ENCODE data around the gene IDH2. TPM values are rescaled to one million over a fixed set of nuclear protein-coding genes. Genes with fewer than 3 reads are reported as not detected.

IDH2 gene
- total RNA-seq, 2 donors from 2014 or later, result 24.5 to 46.6 TPM

GRCh38 chr15:90097475-90097874 is 4.8 kb downstream of the IDH2 start:
- Histone ChIP-seq H3K9me3 (no peaks in the 10 kb centered on the region), H3K27ac (peak overlapping the region; percentile 17 to 58), H3K4me1 (ENCODE audit: control insufficient read depth in 1 of 2, low read depth in 2 of 2) (peaks cover 24 to 59% of the 10 kb centered on the region in 2 donors), H3K4me3 (peak overlapping the region; percentile 1), H3K36me3 (no peaks in the 10 kb centered on the region), H3K27me3 (replicated peaks; ENCODE audit: insufficient read depth) (no peaks in the 10 kb centered on the region)
- no peak for TF ChIP-seq CTCF (IDR thresholded peaks at IDR 0.05)
- ATAC-seq (ENCODE audit: insufficient number of reproducible peaks, low FRiP score, low read depth), result no peak
- no peak for DNase-seq (ENCODE audit: low spot score)

- Histone ChIP-seq H3K27ac (no peak overlapping the region), H3K9me3 (no peaks in the 10 kb centered on the region), H3K36me3 (no peaks in the 10 kb centered on the region), H3K4me3 (no peak overlapping the region), H3K27me3 (replicated peaks; ENCODE audit: insufficient read depth) (no peaks in the 10 kb centered on the region), H3K4me1 (ENCODE audit: control insufficient read depth in 1 of 2, low read depth in 2 of 2) (peaks cover 16 to 47% of the 10 kb centered on the region in 2 donors)
- TF ChIP-seq CTCF (IDR thresholded peaks at IDR 0.05), result no peak
- ATAC-seq (ENCODE audit: insufficient number of reproducible peaks, low FRiP score, low read depth), result no peak
- DNase-seq (ENCODE audit: low spot score), result no peak
Measured at GRCh38 chr15:90095521-90095959, 6.7 kb downstream of the IDH2 start.

- no peaks in the 10 kb centered on the region for H3K9me3 ChIP-seq
- H3K4me1 ChIP-seq (ENCODE audit: control insufficient read depth in 1 of 2, low read depth in 2 of 2), result peaks cover 0 to 12% of the 10 kb centered on the region in 2 donors
- H3K27ac ChIP-seq, result no peak overlapping the region
- no peaks in the 10 kb centered on the region for H3K27me3 ChIP-seq (replicated peaks; ENCODE audit: insufficient read depth)
- no peak for DNase-seq (ENCODE audit: low spot score)
- TF ChIP-seq CTCF (IDR thresholded peaks at IDR 0.05), result no peak
- no peak for ATAC-seq (ENCODE audit: insufficient number of reproducible peaks, low FRiP score, low read depth)
- H3K36me3 ChIP-seq, result peaks cover 8% of the 10 kb centered on the region
- H3K4me3 ChIP-seq, result no peak overlapping the region
Measured at GRCh38 chr15:90091156-90091931, 10.9 kb downstream of the IDH2 start.

- no peak overlapping the region for H3K4me3 ChIP-seq
- no peaks in the 10 kb centered on the region for H3K27me3 ChIP-seq (replicated peaks; ENCODE audit: insufficient read depth)
- no peaks in the 10 kb centered on the region for H3K9me3 ChIP-seq
- no peak for ATAC-seq (ENCODE audit: insufficient number of reproducible peaks, low FRiP score, low read depth)
- TF ChIP-seq CTCF (IDR thresholded peaks at IDR 0.05), result no peak
- H3K4me1 ChIP-seq (ENCODE audit: control insufficient read depth in 1 of 2, low read depth in 2 of 2), result peaks cover 0 to 6% of the 10 kb centered on the region in 2 donors
- H3K36me3 ChIP-seq, result peaks cover 8% of the 10 kb centered on the region
- no peak overlapping the region for H3K27ac ChIP-seq
- no peak for DNase-seq (ENCODE audit: low spot score)
Measured at GRCh38 chr15:90090226-90090848, 11.9 kb downstream of the IDH2 start.

GRCh38 chr15:90087454-90088154 is 14.7 kb downstream of the IDH2 start:
- no peak overlapping the region for H3K4me3 ChIP-seq
- H3K27ac ChIP-seq, result no peak overlapping the region
- H3K4me1 ChIP-seq (ENCODE audit: control insufficient read depth in 1 of 2, low read depth in 2 of 2), result peaks cover 0 to under 1% of the 10 kb centered on the region in 2 donors
- no peak for ATAC-seq (ENCODE audit: insufficient number of reproducible peaks, low FRiP score, low read depth)
- DNase-seq (ENCODE audit: low spot score), result no peak
- H3K9me3 ChIP-seq, result no peaks in the 10 kb centered on the region
- no peak for TF ChIP-seq CTCF (IDR thresholded peaks at IDR 0.05)
- H3K36me3 ChIP-seq, result peaks cover 20% of the 10 kb centered on the region
- no peaks in the 10 kb centered on the region for H3K27me3 ChIP-seq (replicated peaks; ENCODE audit: insufficient read depth)

Data from thoracic aorta (tissue), 2 donors.